Epidermal melanocyte (primary cell): ENCODE data around the gene PLCH1.

ENCODE experiments used
- DNase-seq: peaks from one replicate; pipeline ENCODE4 v3.0.0; 2011; ENCODE audit warnings: low spot score; ENCODE audit not compliant: insufficient read length

Gene PLCH1

GRCh38 chr3:155744010-155744625, 753 bp downstream of the PLCH1 start:
- DNase-seq: no peak

GRCh38 chr3:155743606-155744005, 1.3 kb downstream of the PLCH1 start:
- no peak for DNase-seq

DNA sequence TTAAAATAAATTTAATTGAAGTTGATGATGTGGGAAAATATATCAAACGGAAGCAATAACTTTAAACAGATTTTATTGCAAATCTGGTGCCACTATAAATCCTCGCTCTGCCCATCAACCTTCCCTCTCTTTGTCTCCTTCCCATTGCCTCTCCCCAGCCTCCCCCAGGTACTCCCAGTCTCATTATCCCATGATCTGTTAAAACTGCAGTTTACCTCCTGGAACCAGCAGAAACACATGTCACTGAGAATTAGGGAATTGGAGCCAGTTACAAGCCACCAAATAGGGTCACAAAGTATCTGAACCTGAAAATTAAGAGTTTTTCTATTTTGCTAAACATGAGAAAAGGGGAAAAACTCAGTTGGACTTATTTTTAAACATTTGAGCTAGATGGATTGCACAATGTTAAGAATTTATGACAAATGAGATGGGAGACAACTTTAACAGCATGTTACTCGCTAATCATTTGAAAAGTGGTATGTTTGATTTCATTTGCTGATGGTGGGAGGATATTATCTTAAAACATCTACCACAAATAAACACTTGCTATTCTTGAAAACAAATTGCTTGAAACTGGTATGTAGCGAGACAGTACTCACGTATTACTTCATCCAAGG, 2.4 kb downstream of the PLCH1 start:
- DNase-seq: no peak

- no peak for DNase-seq
Measured at GRCh38 chr3:155741603-155742002, 3.3 kb downstream of the PLCH1 start.

GRCh38 chr3:155741101-155741500, 3.8 kb downstream of the PLCH1 start:
- DNase-seq: no peak

GRCh38 chr3:155739154-155739553, 5.7 kb downstream of the PLCH1 start:
- no peak for DNase-seq

GRCh38 chr3:155738580-155739076, 6.2 kb downstream of the PLCH1 start:
- no peak for DNase-seq

GRCh38 chr3:155737844-155738460, 6.9 kb downstream of the PLCH1 start:
- DNase-seq: no peak

GRCh38 chr3:155736381-155736780, 8.5 kb downstream of the PLCH1 start:
- no peak for DNase-seq

GRCh38 chr3:155730843-155731242, 14.0 kb downstream of the PLCH1 start:
- no peak for DNase-seq

DNA sequence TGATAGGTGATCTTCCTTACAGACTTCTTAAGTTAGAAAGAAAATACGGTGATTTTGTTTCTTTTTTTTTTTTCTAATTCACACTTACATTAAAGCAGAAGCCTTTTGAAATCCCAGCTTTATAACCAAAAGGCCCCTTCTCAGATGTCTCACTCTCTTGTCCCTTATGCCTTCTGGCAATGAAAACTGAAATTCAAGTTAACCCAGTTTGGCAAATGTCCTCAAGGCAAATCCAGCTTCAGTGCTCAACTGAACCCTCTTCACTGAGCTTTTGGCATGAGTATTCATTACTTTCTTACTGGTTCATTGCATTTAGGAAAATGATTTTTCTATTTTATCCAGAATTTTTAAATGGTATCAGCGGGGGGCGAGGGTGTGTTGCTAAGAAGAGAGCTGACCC, 17.0 kb downstream of the PLCH1 start:
- DNase-seq: no peak

- DNase-seq: no peak
Measured at GRCh38 chr3:155714295-155714718, 30.6 kb downstream of the PLCH1 start.

GRCh38 chr3:155712008-155712407, 32.9 kb downstream of the PLCH1 start:
- no peak for DNase-seq

GRCh38 chr3:155704771-155705559, 39.9 kb downstream of the PLCH1 start:
- DNase-seq: peak; percentile 37

GRCh38 chr3:155704061-155704460, 40.8 kb downstream of the PLCH1 start:
- no peak for DNase-seq

- no peak for DNase-seq
Measured at GRCh38 chr3:155702745-155703591, 41.9 kb downstream of the PLCH1 start.

DNA sequence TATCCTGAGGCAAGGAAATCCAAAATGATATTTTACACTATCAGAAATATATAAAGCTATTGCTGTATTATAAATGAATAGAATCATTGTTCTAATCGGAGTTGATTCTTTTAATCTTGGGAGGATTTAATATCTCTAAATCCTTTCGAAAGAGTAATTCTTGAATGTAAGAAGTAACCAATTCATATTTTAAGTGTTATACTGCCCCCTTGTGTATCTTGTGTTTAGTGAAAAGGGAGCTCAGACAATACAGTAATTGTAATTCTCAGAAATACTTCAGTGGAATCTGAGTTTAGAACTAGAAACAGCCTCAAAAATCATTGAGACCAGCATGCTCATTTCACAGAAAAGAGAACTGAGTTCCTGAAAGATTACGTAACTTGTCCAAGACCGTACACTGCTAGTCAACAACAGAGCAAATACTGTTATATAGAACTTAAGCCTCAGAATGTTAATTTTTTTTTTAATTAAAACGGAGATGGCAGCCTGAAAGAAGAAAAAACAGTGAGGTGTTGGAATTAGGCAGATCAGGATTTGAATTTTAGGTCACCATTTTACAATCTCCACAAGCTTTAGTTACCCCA, 42.9 kb downstream of the PLCH1 start:
- peak; percentile 59 for DNase-seq

DNA sequence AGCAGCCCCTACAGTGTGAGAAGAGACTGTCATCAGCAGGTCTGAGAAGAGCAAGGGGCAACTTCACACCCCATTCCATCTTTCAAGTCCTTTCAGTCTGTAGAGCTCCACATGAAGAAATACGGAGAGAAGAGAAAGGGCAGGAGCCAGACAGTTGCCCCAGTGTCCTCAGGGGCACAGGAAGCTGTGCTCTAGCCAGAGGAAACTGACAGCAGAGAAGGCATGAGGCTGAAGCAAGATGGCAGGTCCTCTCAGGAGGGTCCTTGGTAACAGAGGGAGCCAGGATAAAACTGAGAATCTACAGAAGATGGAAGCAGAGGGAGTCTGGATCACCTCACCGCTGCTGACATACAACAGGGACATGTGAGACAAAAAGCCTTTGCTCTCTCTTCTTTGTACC, 47.3 kb downstream of the PLCH1 start:
- no peak for DNase-seq

GRCh38 chr3:155690921-155691320, 54.0 kb downstream of the PLCH1 start:
- DNase-seq: no peak

- no peak for DNase-seq
Measured at GRCh38 chr3:155688481-155688880, 56.4 kb downstream of the PLCH1 start.

GRCh38 chr3:155683344-155683720, 61.5 kb downstream of the PLCH1 start:
- DNase-seq: no peak
